Activated CD4-positive, alpha-beta memory T cell treated with anti-CD3 and anti-CD28 coated beads for 36 hours (primary cell): ENCODE data around the gene MAPKAPK3. TPM values are rescaled to one million over a fixed set of nuclear protein-coding genes. Genes with fewer than 3 reads are reported as not detected.
A peak's percentile ranks its signal among the peaks of the same experiment; 100 is the strongest.

Experiments
- CTCF ChIA-PET: fragments of 350-600 bp; sonication (Branson Sonifier 250); formaldehyde crosslinking; loops from one replicate; lab custom pipeline; 2021; ENCODE audit warnings: antibody characterized with exemption, inconsistent platforms; lab: Charles Lee
- POLR2A ChIA-PET: fragments of 350-600 bp; sonication (Branson Sonifier 250); formaldehyde crosslinking; loops from one replicate; lab custom pipeline; 2021; ENCODE audit warnings: antibody characterized with exemption; lab: Charles Lee
- DNase-seq: peaks from one replicate; pipeline ENCODE4 v3.0.0-alpha.2; 2020
- H3K27ac Mint-ChIP-seq: one replicate; pipeline ENCODE4 v1.8.0; 2021; ENCODE audit warnings: mixed read lengths
- H3K27me3 Mint-ChIP-seq: one replicate; pipeline ENCODE4 v1.8.0; 2021; ENCODE audit warnings: mixed read lengths
- H3K36me3 Mint-ChIP-seq: one replicate; pipeline ENCODE4 v1.8.0; 2021; ENCODE audit warnings: mixed read lengths
- H3K4me1 Mint-ChIP-seq: one replicate; pipeline ENCODE4 v1.8.0; 2021; ENCODE audit warnings: low read depth, mixed read lengths
- H3K4me3 Mint-ChIP-seq: one replicate; pipeline ENCODE4 v1.8.0; 2021; ENCODE audit warnings: mild to moderate bottlenecking, mixed read lengths
- H3K9me3 Mint-ChIP-seq: one replicate; pipeline ENCODE4 v1.8.0; 2021; ENCODE audit warnings: mixed read lengths
- intact Hi-C: fragments of 100-400 bp; cut with micrococcal nuclease; formaldehyde crosslinking; loops from one replicate; pipeline ENCODE4 v1.15.1; 2023
- total RNA-seq, 2 experiments: library from RNA; stranded (reverse); gene quantifications; one replicate each; pipeline ENCODE4 v1.2.3, GENCODE V29; 2021

The MAPKAPK3 gene
- total RNA-seq, 2 experiments from 2014 or later: 186 to 187 TPM

DNA sequence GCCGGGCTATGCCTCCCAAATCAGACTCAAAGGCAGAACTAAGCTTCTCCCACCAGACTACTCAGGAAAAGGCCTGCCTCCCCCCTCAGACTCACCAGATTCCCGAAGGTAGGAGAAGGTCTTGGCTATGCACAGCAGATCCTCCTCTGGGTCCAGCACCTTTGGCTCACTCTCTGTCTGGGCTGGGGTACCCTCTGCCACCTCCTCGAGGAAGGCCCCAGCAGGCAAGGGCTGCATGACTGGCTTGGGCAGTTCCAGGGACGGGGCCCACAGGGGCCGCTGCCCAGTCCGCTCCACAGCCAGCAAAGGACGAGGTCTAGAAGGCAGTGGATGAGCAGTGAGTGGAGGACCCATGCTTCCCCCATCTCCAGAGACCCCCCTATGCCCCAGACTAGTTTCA, 8.7 kb upstream of the MAPKAPK3 start:
- intact Hi-C loops: loop anchor here (10.0 kb wide), 1 partner anchor 1667 kb away; the partner anchor contains the start of gene WDR82

DNA sequence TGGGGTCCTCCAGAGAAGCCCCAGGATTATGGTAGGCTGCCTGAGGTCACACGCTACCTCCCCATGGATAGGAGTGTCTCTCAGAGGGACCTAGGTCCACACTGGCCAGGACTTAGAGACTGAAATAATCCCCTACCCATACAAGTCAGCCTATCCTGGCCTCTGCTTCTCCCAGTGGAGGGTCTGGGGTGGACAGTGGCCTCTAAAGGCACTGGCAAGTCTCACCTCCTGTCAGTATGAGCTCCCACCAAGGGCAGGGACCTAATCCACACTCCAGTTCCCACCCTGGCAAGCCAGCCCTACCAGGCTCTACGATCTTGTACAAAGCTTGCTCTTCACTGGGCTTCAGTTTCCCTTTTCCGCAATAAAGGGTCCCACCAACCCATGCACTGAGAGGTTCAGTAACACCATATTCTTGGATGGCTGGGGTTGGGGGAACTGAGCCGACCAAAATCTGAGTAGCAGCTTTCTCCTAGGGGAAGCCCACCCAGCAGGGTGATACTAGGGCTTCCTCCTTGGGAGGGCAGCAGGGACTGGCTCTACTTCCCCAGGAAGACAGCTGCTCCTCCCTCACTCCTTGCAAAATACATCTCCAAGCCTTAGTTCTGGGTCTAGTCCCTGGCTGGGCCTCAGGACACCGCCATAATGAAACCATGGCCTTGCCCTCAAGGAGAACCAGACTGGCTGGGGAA, 7.7 kb upstream of the MAPKAPK3 start:
- DNase-seq: peak; percentile 14
- peak overlapping the region; percentile 100 for H3K27ac Mint-ChIP-seq
- H3K27me3 Mint-ChIP-seq: peaks cover 6% of the 10 kb centered on the region
- intact Hi-C loops: loop anchor here (10.0 kb wide), 1 partner anchor 1666 kb away; the partner anchor contains the start of gene WDR82
- peaks cover 40% of the 10 kb centered on the region for H3K4me1 Mint-ChIP-seq
- peak overlapping the region; percentile 98 for H3K4me3 Mint-ChIP-seq
- no peaks in the 10 kb centered on the region for H3K9me3 Mint-ChIP-seq
- ChIA-PET POLR2A (interaction anchor here (1.2 to 24.8 kb wide), 7 partner anchors 9 to 271 kb away, joined by 4 to 1013 read pairs (median 9); partner anchors contain the start of genes C3orf18, HEMK1 and RASSF1), CTCF (interaction anchor here (1.0 to 20.7 kb wide), 7 partner anchors 8 to 776 kb away, joined by 3 to 908 read pairs (median 10); partner anchors contain the start of genes C3orf18, HEMK1 and MANF)
- peaks cover 98% of the 10 kb centered on the region for H3K36me3 Mint-ChIP-seq

More for the DNA sequence above, 8.7 kb upstream of the MAPKAPK3 start:
- H3K27me3 Mint-ChIP-seq: peaks cover 6% of the 10 kb centered on the region
- DNase-seq: peak; percentile 17
- H3K9me3 Mint-ChIP-seq: no peaks in the 10 kb centered on the region
- ChIA-PET POLR2A (interaction anchor here (1.0 to 24.8 kb wide), 6 partner anchors 10 to 271 kb away, joined by 4 to 1013 read pairs (median 5); partner anchors contain the start of genes C3orf18 and HEMK1), CTCF (interaction anchor here (2.9 to 20.7 kb wide), 4 partner anchors 7 to 44 kb away, joined by 10 to 908 read pairs (median 231); partner anchors contain the start of genes C3orf18 and HEMK1)
- H3K36me3 Mint-ChIP-seq: peaks cover 98% of the 10 kb centered on the region
- peaks cover 42% of the 10 kb centered on the region for H3K4me1 Mint-ChIP-seq
- peak overlapping the region; percentile 98 for H3K4me3 Mint-ChIP-seq
- peak overlapping the region; percentile 100 for H3K27ac Mint-ChIP-seq

DNA sequence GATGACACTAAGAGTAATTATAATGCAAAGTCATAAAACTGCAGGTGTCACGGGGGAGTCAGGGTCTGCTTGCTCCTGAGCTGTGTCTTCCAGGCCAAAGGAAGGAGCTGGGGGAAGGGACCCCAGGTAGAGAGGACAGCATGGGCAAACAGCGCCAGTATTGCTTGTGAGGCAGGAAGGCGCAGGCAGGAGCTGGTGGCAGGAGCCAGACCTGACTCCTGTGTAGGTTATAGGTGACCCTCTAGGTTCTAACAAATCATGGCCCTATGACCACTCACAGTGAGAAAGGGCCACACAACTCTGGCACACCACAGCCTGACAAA, 7.2 kb upstream of the MAPKAPK3 start:
- Mint-ChIP-seq H3K4me3 (peak overlapping the region; percentile 98), H3K9me3 (no peaks in the 10 kb centered on the region), H3K4me1 (peaks cover 39% of the 10 kb centered on the region), H3K36me3 (peaks cover 96% of the 10 kb centered on the region), H3K27me3 (peaks cover 6% of the 10 kb centered on the region), H3K27ac (peak overlapping the region; percentile 100)
- intact Hi-C loops: loop anchor here (5.0 to 10.0 kb wide), 3 partner anchors 157 to 1665 kb away; partner anchors contain the start of genes CYB561D2, NPRL2 and WDR82
- ChIA-PET POLR2A (interaction anchor here (0.7 to 24.8 kb wide), 10 partner anchors 8 to 272 kb away, joined by 3 to 1013 read pairs (median 6); partner anchors contain the start of genes C3orf18, HEMK1 and RASSF1), CTCF (interaction anchor here (1.0 to 20.7 kb wide), 8 partner anchors 9 to 775 kb away, joined by 3 to 908 read pairs (median 8); partner anchors contain the start of genes C3orf18, HEMK1 and MANF)
- DNase-seq: peak; percentile 40

DNA sequence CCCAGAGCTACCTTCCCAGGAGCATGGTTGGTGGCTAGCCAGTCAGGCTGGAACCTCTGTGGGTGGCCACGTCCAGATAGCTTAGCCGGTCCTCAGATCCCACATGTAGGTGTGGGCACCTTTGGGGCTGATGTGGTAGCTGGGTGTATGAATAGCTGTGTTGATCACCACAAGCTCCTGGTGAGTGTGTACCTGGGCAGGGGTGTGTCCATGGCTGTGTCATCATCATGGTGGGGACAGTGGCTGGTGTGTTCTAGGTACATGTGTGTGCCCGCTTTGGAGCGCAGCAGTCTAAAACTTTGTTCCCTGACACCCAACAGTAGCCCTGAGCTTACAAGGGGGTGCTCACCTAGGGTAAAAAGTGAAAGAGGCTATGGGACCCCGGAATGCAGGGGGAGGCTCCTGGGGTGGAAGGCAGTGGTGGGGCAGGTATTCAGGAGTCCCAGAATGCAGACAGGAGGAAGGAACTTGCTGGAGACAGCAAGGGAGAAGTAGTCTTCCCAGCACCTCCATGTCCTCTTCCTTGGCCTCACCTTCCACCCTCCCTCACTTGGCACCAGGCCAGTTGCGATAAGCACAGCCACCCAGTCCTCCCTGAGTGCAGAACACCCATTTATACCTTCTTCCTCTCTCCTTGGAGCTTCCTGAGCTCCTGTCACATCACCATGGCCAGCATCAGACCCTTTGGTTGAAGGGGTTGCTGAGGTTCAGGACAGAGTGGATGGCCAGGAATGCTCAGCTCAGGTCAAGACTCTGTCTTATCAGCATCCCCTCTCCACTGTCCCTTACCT, 6.6 kb upstream of the MAPKAPK3 start:
- Mint-ChIP-seq H3K36me3 (peaks cover 93% of the 10 kb centered on the region), H3K27ac (peak overlapping the region; percentile 100), H3K4me3 (peak overlapping the region; percentile 98), H3K27me3 (peaks cover 6% of the 10 kb centered on the region), H3K9me3 (no peaks in the 10 kb centered on the region), H3K4me1 (peaks cover 37% of the 10 kb centered on the region)
- intact Hi-C loops: loop anchor here (5.0 kb wide), 2 partner anchors 158 to 258 kb away; partner anchors contain the start of genes CYB561D2 and NPRL2
- peak; percentile 70 for DNase-seq
- ChIA-PET CTCF (interaction anchor here (1.0 to 20.7 kb wide), 8 partner anchors 10 to 775 kb away, joined by 3 to 908 read pairs (median 8); partner anchors contain the start of genes C3orf18, HEMK1 and MANF), POLR2A (interaction anchor here (0.7 to 24.8 kb wide), 10 partner anchors 8 to 272 kb away, joined by 3 to 1013 read pairs (median 6); partner anchors contain the start of genes C3orf18, HEMK1 and RASSF1)

DNA sequence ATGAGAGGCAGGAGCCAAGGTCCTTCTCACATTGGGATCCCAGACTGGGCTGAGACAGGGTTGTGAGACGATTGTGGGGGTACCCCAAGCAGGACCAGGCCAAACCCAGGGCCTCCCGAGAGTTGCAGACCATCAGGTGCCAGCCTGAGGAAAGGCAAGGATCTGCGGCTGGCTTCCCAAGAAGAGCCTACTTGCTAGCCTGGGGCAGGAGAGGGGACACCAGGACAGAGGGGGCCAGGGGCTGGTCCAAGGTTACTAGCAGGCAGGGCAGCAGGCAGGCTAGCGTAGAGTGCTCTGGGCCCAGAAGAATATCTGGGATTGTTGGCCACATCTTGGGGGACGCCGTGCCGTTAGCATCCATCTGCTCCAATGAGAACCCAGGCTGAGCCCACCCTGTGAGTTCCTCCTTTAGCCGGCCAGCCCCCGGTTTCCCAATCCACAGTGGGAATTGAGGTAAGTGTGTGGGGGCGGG, 5.9 kb upstream of the MAPKAPK3 start:
- H3K27me3 Mint-ChIP-seq: peaks cover 6% of the 10 kb centered on the region
- CTCF ChIA-PET: interaction anchor here (0.9 to 20.7 kb wide), 8 partner anchors 9 to 69 kb away, joined by 4 to 908 read pairs (median 8); partner anchors contain the start of genes C3orf18 and HEMK1
- H3K9me3 Mint-ChIP-seq: no peaks in the 10 kb centered on the region
- intact Hi-C loops: loop anchor here (5.0 kb wide), 2 partner anchors 159 to 259 kb away; partner anchors contain the start of genes CYB561D2 and NPRL2
- peaks cover 37% of the 10 kb centered on the region for H3K4me1 Mint-ChIP-seq
- POLR2A ChIA-PET: interaction anchor here (0.6 to 24.8 kb wide), 7 partner anchors 10 to 774 kb away, joined by 3 to 1013 read pairs (median 9); partner anchors contain the start of genes C3orf18, HEMK1, MANF and RASSF1
- peak overlapping the region; percentile 100 for H3K27ac Mint-ChIP-seq
- peaks cover 93% of the 10 kb centered on the region for H3K36me3 Mint-ChIP-seq
- H3K4me3 Mint-ChIP-seq: peak overlapping the region; percentile 98
- no peak for DNase-seq

DNA sequence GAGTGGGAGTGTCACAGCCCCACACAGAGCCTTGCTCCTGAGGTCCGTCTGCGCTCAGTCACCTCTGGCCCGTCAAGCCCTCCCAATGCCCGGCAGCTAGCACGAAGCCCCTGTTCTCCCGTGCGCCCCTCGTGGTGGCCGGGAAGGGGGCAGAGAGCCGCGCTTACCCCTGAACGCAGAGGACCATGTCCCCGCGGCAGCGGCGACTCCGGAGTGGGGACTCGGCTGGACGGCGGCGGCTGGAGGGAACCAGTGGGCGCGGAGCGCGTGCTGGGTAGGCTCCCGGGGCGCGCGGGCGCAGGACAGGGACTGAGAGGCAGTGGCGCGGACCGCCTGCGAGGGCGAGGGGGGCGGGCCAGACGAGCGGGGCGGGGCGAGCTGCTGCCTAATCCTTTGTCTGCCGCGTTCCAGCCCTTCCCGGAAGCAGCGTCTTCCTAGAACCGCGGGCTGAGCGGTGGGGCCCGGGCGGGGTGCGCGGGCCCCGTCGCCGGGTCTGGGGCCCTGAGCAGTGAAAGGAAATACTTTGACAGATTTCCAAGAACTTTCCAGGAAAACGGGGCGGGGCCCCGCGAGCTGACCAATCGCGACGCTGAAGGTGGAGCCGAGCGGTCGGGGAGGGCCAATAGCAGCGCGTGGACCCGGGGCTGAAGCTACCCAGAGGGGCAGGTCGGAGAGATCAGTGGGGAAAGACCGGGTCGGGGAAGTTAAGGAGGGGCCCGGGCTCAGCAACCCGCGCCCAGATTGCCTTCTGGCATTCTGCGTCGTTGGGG, 5.3 kb upstream of the MAPKAPK3 start, which contains the start of gene CISH:
Gene CISH (minus strand): TSS at position 311 of the 770 bp plus-strand sequence. CDS start 124 bp downstream, at position 187.
- H3K27ac Mint-ChIP-seq: peak within 1 kb of the TSS; percentile 100
- CTCF ChIA-PET: interaction anchor here (0.7 to 20.7 kb wide), 10 partner anchors 9 to 778 kb away, joined by 3 to 908 read pairs (median 6); partner anchors contain the start of genes C3orf18 and HEMK1
- H3K4me1 Mint-ChIP-seq: peaks cover 39% of the 10 kb centered on the region
- H3K36me3 Mint-ChIP-seq: peaks cover 92% of the 10 kb centered on the region
- H3K9me3 Mint-ChIP-seq: no peaks in the 10 kb centered on the region
- DNase-seq: peak; percentile 99
- peak within 1 kb of the TSS; percentile 98 for H3K4me3 Mint-ChIP-seq
- POLR2A ChIA-PET: interaction anchor here (0.6 to 24.8 kb wide), 9 partner anchors 11 to 774 kb away, joined by 3 to 1013 read pairs (median 4); partner anchors contain the start of genes C3orf18, HEMK1 and MANF
- intact Hi-C loops: loop anchor here (1.0 to 5.0 kb wide), 4 partner anchors 10 to 259 kb away; partner anchors contain the start of genes CYB561D2 and NPRL2
- peaks cover 6% of the 10 kb centered on the region for H3K27me3 Mint-ChIP-seq

DNA sequence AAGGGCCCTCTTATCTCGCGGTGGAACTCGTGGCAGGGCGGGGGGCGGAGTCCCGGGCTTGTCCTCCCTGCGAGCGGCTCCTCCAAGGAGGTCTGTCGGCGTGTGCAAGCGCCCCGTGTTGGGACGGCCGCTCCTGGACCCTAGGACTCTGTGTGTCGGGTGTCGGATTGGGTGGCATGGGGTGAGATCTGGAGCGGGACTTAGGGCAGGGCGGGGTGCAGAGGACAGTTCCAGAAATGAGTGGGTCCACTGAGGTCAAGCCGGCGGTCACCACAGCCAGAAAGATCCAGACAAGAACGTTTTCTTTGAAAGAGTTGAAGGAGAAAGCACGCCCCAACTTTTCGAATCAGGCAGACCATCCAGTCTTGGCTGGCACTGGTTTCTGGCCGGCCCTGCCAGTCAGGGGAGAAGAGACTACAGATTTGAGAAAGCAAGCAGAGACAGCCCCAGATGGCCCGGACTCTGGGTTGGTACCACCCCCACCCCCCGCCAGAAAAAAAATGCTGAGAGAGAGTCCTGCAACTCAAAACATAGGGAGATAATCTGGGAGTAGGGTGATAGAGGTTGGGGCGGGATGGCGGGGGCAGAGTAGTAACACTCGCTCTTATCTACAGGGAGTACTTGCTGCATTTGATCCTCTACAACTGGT, 4.6 kb upstream of the MAPKAPK3 start:
- peaks cover 85% of the 10 kb centered on the region for H3K36me3 Mint-ChIP-seq
- H3K27ac Mint-ChIP-seq: peak overlapping the region; percentile 100
- peak overlapping the region; percentile 98 for H3K4me3 Mint-ChIP-seq
- H3K9me3 Mint-ChIP-seq: no peaks in the 10 kb centered on the region
- CTCF ChIA-PET: interaction anchor here (0.7 to 20.7 kb wide), 13 partner anchors 11 to 777 kb away, joined by 3 to 908 read pairs (median 7); partner anchors contain the start of genes C3orf18 and HEMK1
- H3K4me1 Mint-ChIP-seq: peaks cover 37% of the 10 kb centered on the region
- POLR2A ChIA-PET: interaction anchor here (0.6 to 24.8 kb wide), 9 partner anchors 11 to 773 kb away, joined by 3 to 1013 read pairs (median 3); partner anchors contain the start of genes C3orf18, HEMK1 and MANF
- intact Hi-C loops: loop anchor here (1.0 to 5.0 kb wide), 4 partner anchors 11 to 260 kb away; partner anchors contain the start of genes CYB561D2 and NPRL2
- peaks cover 6% of the 10 kb centered on the region for H3K27me3 Mint-ChIP-seq
- no peak for DNase-seq

DNA sequence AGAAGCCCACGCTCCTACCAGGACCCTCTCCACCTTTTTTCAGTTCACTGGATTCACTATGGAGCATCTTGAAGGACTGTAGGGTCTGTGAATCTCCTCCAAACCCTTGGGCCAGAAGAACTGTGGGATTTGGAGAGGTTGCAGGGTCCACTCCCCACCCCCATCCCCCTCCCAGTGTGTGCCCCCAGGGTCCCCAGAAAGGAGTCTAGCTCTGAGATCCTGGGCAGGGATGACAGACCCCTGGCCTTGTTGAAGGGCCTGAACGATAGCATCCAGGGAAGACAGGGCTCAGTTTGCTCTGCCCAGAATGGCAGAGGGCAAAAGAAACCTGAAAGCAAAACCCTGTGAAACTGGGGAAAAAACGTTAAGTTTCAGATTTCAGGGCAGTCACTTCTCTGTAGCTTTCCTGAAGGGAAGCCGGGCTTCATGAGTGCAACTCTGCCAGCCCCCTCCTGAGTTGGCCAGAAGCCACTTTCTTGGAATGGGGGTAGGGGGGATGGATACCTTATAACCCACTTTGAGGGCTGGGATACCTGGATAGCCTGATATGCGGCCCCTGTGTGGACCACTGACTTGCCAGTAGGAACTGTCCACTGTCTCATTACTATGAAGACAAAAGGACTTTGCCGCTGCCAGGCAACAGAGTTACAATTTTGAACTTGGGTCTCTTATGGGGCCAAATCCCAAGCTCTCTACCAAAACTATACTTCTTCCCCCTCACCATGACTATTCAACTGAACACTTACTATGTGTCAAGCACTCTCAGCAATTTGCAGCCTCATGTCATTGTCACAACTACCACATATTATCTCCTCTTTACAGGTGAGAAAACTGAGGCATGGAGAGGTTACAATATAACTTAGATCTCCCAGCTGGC, 3.7 kb upstream of the MAPKAPK3 start:
- no peaks in the 10 kb centered on the region for H3K9me3 Mint-ChIP-seq
- ChIA-PET CTCF (interaction anchor here (0.6 to 20.7 kb wide), 13 partner anchors 11 to 873 kb away, joined by 3 to 908 read pairs (median 11); partner anchors contain the start of genes C3orf18 and HEMK1), POLR2A (interaction anchor here (0.7 to 24.8 kb wide), 8 partner anchors 13 to 182 kb away, joined by 3 to 1013 read pairs (median 4); partner anchors contain the start of genes C3orf18, DOCK3 and HEMK1)
- peak overlapping the region; percentile 98 for H3K4me3 Mint-ChIP-seq
- DNase-seq: peak; percentile 16
- peak overlapping the region; percentile 100 for H3K27ac Mint-ChIP-seq
- intact Hi-C loops: loop anchor here (1.0 to 5.0 kb wide), 4 partner anchors 12 to 261 kb away; partner anchors contain the start of genes CYB561D2 and NPRL2
- peaks cover 37% of the 10 kb centered on the region for H3K4me1 Mint-ChIP-seq
- peaks cover 83% of the 10 kb centered on the region for H3K36me3 Mint-ChIP-seq
- peaks cover 6% of the 10 kb centered on the region for H3K27me3 Mint-ChIP-seq
